ENCODE measurements around the gene ARFGEF3. TPM values are rescaled to one million over a fixed set of nuclear protein-coding genes. Genes with fewer than 3 reads are reported as not detected.

Gene ARFGEF3
- total RNA-seq, 1 donor from 2014 or later: 24.0 TPM

DNA sequence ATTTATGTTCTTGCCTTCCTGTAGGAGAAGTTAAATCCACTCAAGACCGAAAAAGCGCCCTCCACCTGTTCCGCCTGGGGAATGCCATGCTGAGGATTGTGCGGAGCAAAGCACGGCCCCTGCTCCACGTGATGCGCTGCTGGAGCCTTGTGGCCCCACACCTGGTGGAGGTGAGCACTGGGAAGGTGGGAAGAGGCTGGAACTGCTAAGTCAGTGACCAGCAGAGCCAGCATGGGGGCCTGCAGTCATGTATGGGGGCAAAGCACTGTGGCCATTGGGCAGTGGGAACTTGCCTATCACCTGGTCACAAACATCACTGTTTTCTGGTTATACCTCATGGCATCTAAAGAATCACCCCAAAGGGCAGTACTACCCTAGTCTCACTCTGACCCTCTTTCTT, 135.0 kb downstream of the ARFGEF3 start:
- H3K4me3 Mint-ChIP-seq: no peak overlapping the region
- TF ChIP-seq, protein P1, sequence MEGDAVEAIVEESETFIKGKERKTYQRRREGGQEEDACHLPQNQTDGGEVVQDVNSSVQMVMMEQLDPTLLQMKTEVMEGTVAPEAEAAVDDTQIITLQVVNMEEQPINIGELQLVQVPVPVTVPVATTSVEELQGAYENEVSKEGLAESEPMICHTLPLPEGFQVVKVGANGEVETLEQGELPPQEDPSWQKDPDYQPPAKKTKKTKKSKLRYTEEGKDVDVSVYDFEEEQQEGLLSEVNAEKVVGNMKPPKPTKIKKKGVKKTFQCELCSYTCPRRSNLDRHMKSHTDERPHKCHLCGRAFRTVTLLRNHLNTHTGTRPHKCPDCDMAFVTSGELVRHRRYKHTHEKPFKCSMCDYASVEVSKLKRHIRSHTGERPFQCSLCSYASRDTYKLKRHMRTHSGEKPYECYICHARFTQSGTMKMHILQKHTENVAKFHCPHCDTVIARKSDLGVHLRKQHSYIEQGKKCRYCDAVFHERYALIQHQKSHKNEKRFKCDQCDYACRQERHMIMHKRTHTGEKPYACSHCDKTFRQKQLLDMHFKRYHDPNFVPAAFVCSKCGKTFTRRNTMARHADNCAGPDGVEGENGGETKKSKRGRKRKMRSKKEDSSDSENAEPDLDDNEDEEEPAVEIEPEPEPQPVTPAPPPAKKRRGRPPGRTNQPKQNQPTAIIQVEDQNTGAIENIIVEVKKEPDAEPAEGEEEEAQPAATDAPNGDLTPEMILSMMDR (conservative IDR thresholded peaks at IDR 0.05): no peak

DNA sequence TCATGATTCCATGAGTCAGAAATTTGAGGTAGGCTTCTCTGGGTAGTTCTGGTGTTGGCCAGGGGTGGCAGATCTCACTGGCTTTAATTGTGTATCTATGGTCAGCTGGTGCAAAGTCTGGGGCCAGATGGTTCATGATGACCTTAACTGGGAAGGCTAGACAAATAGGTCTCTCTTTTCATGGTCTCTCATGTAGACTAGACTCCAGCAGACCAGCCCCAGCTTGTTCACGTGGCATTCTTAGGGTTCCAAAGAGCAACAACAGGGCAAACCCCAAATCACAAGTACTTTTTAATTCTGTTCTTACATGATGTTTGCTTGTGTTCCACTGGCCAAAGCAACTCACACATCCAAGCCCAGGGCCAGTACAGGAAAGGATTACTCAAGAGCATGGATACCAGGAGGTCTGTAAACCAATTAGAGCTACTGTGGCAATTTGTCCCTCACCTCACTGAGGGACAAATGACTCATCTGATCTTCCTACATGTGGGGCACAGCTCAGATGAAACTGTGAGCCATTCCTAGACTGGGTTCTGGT, 136.1 kb downstream of the ARFGEF3 start:
- H3K4me1 Mint-ChIP-seq (ENCODE audit: unreplicated experiment): no peaks in the 10 kb centered on the region
- H3K27me3 Mint-ChIP-seq: no peaks in the 10 kb centered on the region
- H3K36me3 Mint-ChIP-seq: peaks cover 3% of the 10 kb centered on the region
- DNase-seq (ENCODE audit: extremely low spot score, unreplicated experiment): no peak
- no peak overlapping the region for H3K4me3 Mint-ChIP-seq
- TF ChIP-seq, protein P1 (conservative IDR thresholded peaks at IDR 0.05): no peak
- no peak overlapping the region for H3K27ac Mint-ChIP-seq
- no peaks in the 10 kb centered on the region for H3K9me3 Mint-ChIP-seq

More for the DNA sequence above, 135.0 kb downstream of the ARFGEF3 start:
- Mint-ChIP-seq H3K9me3 (no peaks in the 10 kb centered on the region), H3K4me1 (ENCODE audit: unreplicated experiment) (no peaks in the 10 kb centered on the region), H3K27me3 (no peaks in the 10 kb centered on the region), H3K27ac (no peak overlapping the region), H3K36me3 (peaks cover 3% of the 10 kb centered on the region)
- DNase-seq (ENCODE audit: extremely low spot score, unreplicated experiment): no peak

DNA sequence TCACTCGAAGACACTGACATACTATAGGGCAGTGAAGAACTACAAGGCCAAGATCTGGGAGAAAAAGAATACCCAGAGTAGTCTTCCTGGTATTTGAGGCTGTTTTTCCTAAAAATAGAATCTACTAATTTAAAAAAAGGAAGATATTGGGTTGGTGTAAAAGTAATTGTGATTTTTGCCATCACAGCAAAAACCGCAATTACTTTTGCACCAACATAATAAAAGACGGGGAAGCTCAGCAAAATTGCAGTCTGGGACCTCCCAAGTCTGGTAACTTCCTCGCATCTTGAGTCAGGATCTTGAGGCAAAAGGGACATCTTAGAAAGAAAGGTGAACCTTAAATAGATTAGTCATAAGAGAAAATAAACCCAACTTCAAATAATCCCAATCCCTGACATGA, 138.7 kb downstream of the ARFGEF3 start:
- Mint-ChIP-seq H3K36me3 (peaks cover 3% of the 10 kb centered on the region), H3K9me3 (no peaks in the 10 kb centered on the region), H3K27ac (no peak overlapping the region), H3K4me1 (ENCODE audit: unreplicated experiment) (no peaks in the 10 kb centered on the region), H3K27me3 (no peaks in the 10 kb centered on the region), H3K4me3 (no peak overlapping the region)
- TF ChIP-seq, protein P1 (conservative IDR thresholded peaks at IDR 0.05): no peak
- DNase-seq (ENCODE audit: extremely low spot score, unreplicated experiment): no peak

DNA sequence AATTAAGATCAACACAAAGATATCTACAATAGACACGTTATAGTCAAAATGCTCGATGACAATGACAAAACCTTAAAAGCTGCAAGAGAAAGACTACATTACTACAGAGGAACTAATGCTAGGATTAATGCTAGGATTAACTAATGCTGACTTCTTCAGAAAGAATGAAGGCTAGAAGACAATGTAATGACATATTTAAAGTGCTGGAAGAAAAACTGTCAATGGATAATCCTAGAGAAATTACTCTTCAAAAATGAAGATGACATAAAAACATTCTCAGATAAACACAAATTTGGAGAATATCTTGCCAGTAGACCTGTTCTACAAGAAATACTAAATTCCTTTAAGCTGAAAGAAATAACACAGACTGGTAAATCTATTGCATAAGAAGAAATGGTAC, 140.8 kb downstream of the ARFGEF3 start:
- H3K27me3 Mint-ChIP-seq: no peaks in the 10 kb centered on the region
- TF ChIP-seq, protein P1 (conservative IDR thresholded peaks at IDR 0.05): no peak
- H3K4me1 Mint-ChIP-seq (ENCODE audit: unreplicated experiment): peaks cover 3% of the 10 kb centered on the region
- H3K36me3 Mint-ChIP-seq: peaks cover 3% of the 10 kb centered on the region
- H3K9me3 Mint-ChIP-seq: no peaks in the 10 kb centered on the region
- DNase-seq (ENCODE audit: extremely low spot score, unreplicated experiment): no peak
- peak overlapping the region; percentile 32 for H3K4me3 Mint-ChIP-seq
- peak overlapping the region; percentile 71 for H3K27ac Mint-ChIP-seq

DNA sequence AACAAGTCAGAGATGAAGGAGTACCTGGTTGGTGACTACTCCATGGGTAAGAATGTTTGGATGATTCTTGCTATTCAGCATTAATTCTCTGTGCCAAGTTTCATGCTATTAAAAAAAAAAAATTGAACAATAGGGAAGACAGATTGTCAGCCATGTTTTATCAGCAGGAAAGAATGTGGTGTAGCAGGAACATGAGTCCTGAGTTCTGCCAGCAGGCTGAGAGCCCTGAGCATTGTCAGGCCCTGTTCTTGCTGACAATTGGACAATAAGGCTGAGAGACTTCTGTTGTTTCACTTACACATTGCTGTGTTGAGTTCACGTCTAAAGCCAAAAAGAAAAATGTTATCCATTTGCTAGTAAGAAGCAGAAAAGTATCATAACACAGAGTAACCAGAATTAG, 145.6 kb downstream of the ARFGEF3 start:
- no peaks in the 10 kb centered on the region for H3K9me3 Mint-ChIP-seq
- TF ChIP-seq, protein P1 (conservative IDR thresholded peaks at IDR 0.05): no peak
- DNase-seq (ENCODE audit: extremely low spot score, unreplicated experiment): no peak
- peaks cover 12% of the 10 kb centered on the region for H3K4me1 Mint-ChIP-seq (ENCODE audit: unreplicated experiment)
- peak overlapping the region; percentile 77 for H3K4me3 Mint-ChIP-seq
- peak overlapping the region; percentile 96 for H3K27ac Mint-ChIP-seq
- no peaks in the 10 kb centered on the region for H3K27me3 Mint-ChIP-seq
- no peaks in the 10 kb centered on the region for H3K36me3 Mint-ChIP-seq

Measured in type B pancreatic cell (in vitro differentiated cells).